COR-L47 (cell line): ENCODE results near the gene ZNF184.
"Not testable (repeated sequence)": the region's sequence is repeated elsewhere in the genome, so short reads cannot be mapped to it uniquely, and the experiment has no call there.

Source experiments
- DNase-seq: peaks from one replicate; lab custom pipeline; 2025; lab: John Stamatoyannopoulos, UW

Gene ZNF184

GRCh38 chr6:27424851-27425250, 48.1 kb downstream of the ZNF184 start:
- DNase-seq = not testable (repeated sequence)

- DNase-seq = no peak
These were observed 50.1 kb downstream of the ZNF184 start for GRCh38 chr6:27422651-27423332.

GRCh38 chr6:27419363-27419762, 53.5 kb downstream of the ZNF184 start:
- DNase-seq = no peak

GRCh38 chr6:27415898-27416297, 57.0 kb downstream of the ZNF184 start:
- no peak for DNase-seq

- DNase-seq = no peak
These were observed 57.9 kb downstream of the ZNF184 start for GRCh38 chr6:27414996-27415395.

GRCh38 chr6:27414300-27414699, 58.6 kb downstream of the ZNF184 start:
- DNase-seq = no peak

- DNase-seq = no peak
These were observed 65.6 kb downstream of the ZNF184 start for GRCh38 chr6:27407153-27407814.

- DNase-seq = no peak
These were observed 66.8 kb downstream of the ZNF184 start for GRCh38 chr6:27406085-27406484.

- no peak for DNase-seq
These were observed 71.8 kb downstream of the ZNF184 start for GRCh38 chr6:27400877-27401642.
